HepG2 (cell line): ENCODE results near the gene SUMO1. TPM values are rescaled to one million over a fixed set of nuclear protein-coding genes. Genes with fewer than 3 reads are reported as not detected.

Experiments used
- ATAC-seq: fragments of 200-7000 bp; cut with Tn5 transposase; 3 replicates; pipeline ENCODE4 v1.9.1; 2020; ENCODE audit warnings: mild to moderate bottlenecking, moderate library complexity
- BruUV-seq: library from RNA; stranded (reverse); fragments of 400-500 nt; replicated peaks from 2 replicates; lab custom pipeline; 2021; lab: Mats Ljungman, UMichigan
- CTCF ChIA-PET: fragments of 300-600 bp; formaldehyde crosslinking; extraction: SDS; loops from one replicate; lab custom pipeline; 2021; ENCODE audit warnings: low total read pairs, inconsistent platforms, low intra/inter-chr PET ratio; lab: Yijun Ruan, JAX
- POLR2A ChIA-PET: fragments of 350-600 bp; sonication (Branson Sonifier 250); formaldehyde crosslinking; loops from one replicate; lab custom pipeline; 2020; ENCODE audit warnings: antibody characterized with exemption, inconsistent platforms; lab: Yijun Ruan, JAX
- DNase-seq: peaks from one replicate; pipeline ENCODE4 v3.0.0-alpha.2; 2015; ENCODE audit warnings: low spot score
- FAIRE-seq: peaks from 3 replicates; lab custom pipeline; 2011; peaks lifted over from hg19 to GRCh38; lab: Jason Lieb, UNC
- H2AFZ ChIP-seq: one replicate; pipeline ENCODE4 v1.6.1; 2011; ENCODE audit warnings: low read length, inconsistent platforms
- H3K27ac ChIP-seq: fragments of 300-600 bp; 3 replicates; pipeline ENCODE4 v1.8.0; 2011; ENCODE audit warnings: mixed run types, mild to moderate bottlenecking, mixed read lengths, low read length, inconsistent platforms; ENCODE audit not compliant: insufficient read depth; ENCODE audit errors: extremely low read length
- H3K27me3 ChIP-seq, 2 experiments: fragments of 200-600 bp in 1 of 2; 2 replicates in 1 of 2; 3 replicates in 1 of 2; pipeline versions ENCODE4 v1.6.0 to v1.8.0; 2011; ENCODE audit warnings: low read length in 2 of 2, mild to moderate bottlenecking in 2 of 2, moderate library complexity in 2 of 2, inconsistent platforms in 1 of 2; ENCODE audit not compliant: insufficient read depth in 2 of 2, control insufficient read depth in 1 of 2
- H3K36me3 ChIP-seq, 2 experiments: fragments of 200-600 bp in 1 of 2; replicated peaks in 1 of 2; 2 replicates in 1 of 2; 3 replicates in 1 of 2; pipeline versions ENCODE4 v1.5.1 to v1.8.0; 2011; ENCODE audit warnings: low read length in 2 of 2, inconsistent platforms in 1 of 2; ENCODE audit not compliant: insufficient read depth in 2 of 2, control insufficient read depth in 1 of 2
- H3K4me1 ChIP-seq: 2 replicates; pipeline ENCODE4 v1.5.1; 2012; ENCODE audit warnings: low read length, inconsistent platforms; ENCODE audit not compliant: insufficient read depth
- H3K4me2 ChIP-seq: 2 replicates; pipeline ENCODE4 v1.6.0; 2011; ENCODE audit warnings: low read depth, low read length, inconsistent platforms
- H3K4me3 ChIP-seq, 3 experiments: fragments of 200-600 bp in 1 of 3; sonication (generic), shearing (Covaris generic) in 1 of 3; replicated peaks in 1 of 3; 2 replicates each; pipeline ENCODE4 v1.5.1; 2011 to 2016; ENCODE audit warnings: low read length in 3 of 3, inconsistent platforms in 2 of 3, low read depth in 2 of 3, mild to moderate bottlenecking in 2 of 3, control low read depth in 1 of 3, mixed read lengths in 1 of 3; ENCODE audit not compliant: insufficient read depth in 1 of 3
- H3K79me2 ChIP-seq: one replicate; pipeline ENCODE4 v1.6.1; 2011; ENCODE audit warnings: low read length, inconsistent platforms; ENCODE audit not compliant: insufficient read depth
- H3K9ac ChIP-seq: 2 replicates; pipeline ENCODE4 v1.6.0; 2011; ENCODE audit warnings: mild to moderate bottlenecking, low read depth, low read length, inconsistent platforms; ENCODE audit not compliant: insufficient read depth
- H3K9me3 ChIP-seq: 2 replicates; pipeline ENCODE4 v1.5.1; 2012; ENCODE audit warnings: mild to moderate bottlenecking, low read length
- H4K20me1 ChIP-seq: 2 replicates; pipeline ENCODE4 v1.6.0; 2011; ENCODE audit warnings: inconsistent platforms, mild to moderate bottlenecking, low read length, moderate library complexity; ENCODE audit not compliant: insufficient read depth
- ERF ChIP-seq: IDR thresholded peaks from 2 replicates; pipeline ENCODE4 v1.6.1; 2018; ENCODE audit warnings: missing biosample characterization, missing genetic modification reagents
- ETS1 ChIP-seq: sonication (generic); formaldehyde crosslinking; IDR thresholded peaks from 2 replicates; pipeline ENCODE4 v1.4.0; 2020; ENCODE audit warnings: missing genetic modification reagents
- HDAC1 ChIP-seq: sonication (generic); formaldehyde crosslinking; IDR thresholded peaks from 2 replicates; pipeline ENCODE4 v1.5.1; 2020; ENCODE audit warnings: mild to moderate bottlenecking, missing genetic modification reagents
- HOXD1 ChIP-seq: sonication (generic); formaldehyde crosslinking; IDR thresholded peaks from 2 replicates; pipeline ENCODE4 v1.5.0; 2020; ENCODE audit warnings: missing genetic modification reagents
- KAT8 ChIP-seq: IDR thresholded peaks from 2 replicates; pipeline ENCODE4 v1.6.1; 2016; ENCODE audit warnings: missing genetic modification reagents, missing compliant biosample characterization
- RAD21 ChIP-seq: fragments of 450-650 bp; formaldehyde crosslinking; IDR thresholded peaks from 2 replicates; pipeline ENCODE4 v1.5.0; 2020; ENCODE audit warnings: mild to moderate bottlenecking
- RBM39 ChIP-seq: fragments of 200-400 bp; formaldehyde crosslinking; IDR thresholded peaks from one replicate; pipeline ENCODE4 v1.6.1; 2018; ENCODE audit warnings: antibody characterized with exemption, mild to moderate bottlenecking, low read depth, low read length; ENCODE audit not compliant: poor library complexity, severe bottlenecking
- RXRB ChIP-seq: IDR thresholded peaks from 2 replicates; pipeline ENCODE4 v1.6.1; 2016; ENCODE audit warnings: borderline replicate concordance, missing genetic modification reagents, missing compliant biosample characterization
- SMC3 ChIP-seq: IDR thresholded peaks from 2 replicates; pipeline ENCODE4 v1.6.1; 2011; ENCODE audit warnings: low read length, improper control_type of control experiment
- SNAPC2 ChIP-seq: sonication (generic); formaldehyde crosslinking; IDR thresholded peaks from 2 replicates; pipeline ENCODE4 v1.8.1; 2022; ENCODE audit warnings: mild to moderate bottlenecking, missing genetic modification reagents
- ZNF232 ChIP-seq: sonication (generic); formaldehyde crosslinking; IDR thresholded peaks from 2 replicates; pipeline ENCODE4 v1.4.0; 2020; ENCODE audit warnings: missing genetic modification reagents, borderline replicate concordance
- ZNF556 ChIP-seq: sonication (generic); formaldehyde crosslinking; IDR thresholded peaks from 2 replicates; pipeline ENCODE4 v1.4.0; 2020; ENCODE audit warnings: mild to moderate bottlenecking, missing genetic modification reagents, borderline replicate concordance
- WGBS: methylation state at CpG from one replicate; pipeline ENCODE4 v1.1.6; 2017; ENCODE audit warnings: low lambda C conversion rate; 5-methylcytosine and 5-hydroxymethylcytosine counted together
- in situ Hi-C: cut with HindIII; loops from 2 replicates; pipeline ENCODE4 v1.10.0; 2017; ENCODE audit warnings: low pct_unique_long_range_greater_than_20kb; ENCODE audit not compliant: extremely low pct_ligation_motif_present
- intact Hi-C: fragments of 100-400 bp; cut with micrococcal nuclease; formaldehyde crosslinking; loops from one replicate; pipeline ENCODE4 v1.10.0; 2022; ENCODE audit not compliant: unreplicated experiment
- polyA plus RNA-seq, 8 experiments: library from polyadenylated mRNA; depleted of rRNA in 3 of 8; stranded (reverse) in 7 of 8; unstranded in 1 of 8; fragments of >200 nt; fragmentation: Illumina TruSeq in 4 of 8; extraction: Trizol in 4 of 8; gene quantifications; 2 replicates each; pipeline versions ENCODE4 v1.2.1 to v1.2.3, GENCODE V29; 2011 to 2016; ENCODE audit warnings: low read depth in 4 of 8, missing spikeins in 1 of 8, mixed read lengths in 1 of 8; ENCODE audit not compliant: insufficient read depth in 1 of 8
- total RNA-seq, 5 experiments: library from RNA; depleted of rRNA; stranded (reverse); fragments of >200 nt; fragmentation: Illumina TruSeq; extraction: Trizol; gene quantifications; 2 replicates each; pipeline ENCODE4 v1.2.3, GENCODE V29; 2016; ENCODE audit warnings: low read depth in 1 of 5
- TF ChIP-seq, protein P1 (sequence below): sonication (generic); formaldehyde crosslinking; IDR thresholded peaks from 2 replicates; pipeline ENCODE4 v1.9.0; 2021; ENCODE audit warnings: mild to moderate bottlenecking, missing genetic modification reagents

The SUMO1 gene
- total and polyA plus RNA-seq, 2 of the 13 experiments (the other 11 are each of a cell fraction or from before 2014, with no cell fraction given): 101 to 173 TPM

DNA sequence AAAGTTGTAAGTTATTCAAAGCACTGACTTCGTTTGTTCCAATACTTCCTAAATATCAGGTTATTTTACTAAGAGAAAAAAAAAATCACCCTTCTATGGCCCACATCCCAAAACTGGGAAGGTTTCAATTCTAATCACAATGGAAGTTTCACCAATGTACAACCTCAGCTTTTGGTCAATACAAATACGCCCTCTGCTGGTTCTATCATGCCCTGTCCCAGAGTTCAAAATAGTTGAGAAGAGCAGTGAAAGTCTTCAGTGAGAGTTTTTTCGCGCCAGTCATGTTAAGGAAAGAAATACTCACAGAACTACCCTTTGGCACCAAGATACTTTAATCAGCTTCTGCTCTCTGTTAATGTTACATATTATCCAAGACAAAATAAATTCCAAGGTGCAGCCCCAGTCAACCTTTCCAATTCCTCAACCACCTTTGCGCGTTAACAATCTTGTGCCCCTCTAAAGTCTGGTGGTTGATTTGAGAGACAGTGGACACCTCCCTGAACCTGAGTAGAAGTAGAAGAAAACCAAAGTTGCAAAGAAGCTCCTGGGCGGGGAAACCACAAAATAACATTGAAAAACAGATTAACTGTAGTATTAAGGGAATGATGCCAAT, 59.9 kb downstream of the SUMO1 start:
- ATAC-seq (peak; percentile 94), FAIRE-seq (peak; percentile 87), DNase-seq (peak; percentile 58)
- H4K20me1 ChIP-seq: no peaks in the 10 kb centered on the region
- WGBS: 49% methylated on average over 7 of the region's 7 CpGs
- POLR2A ChIA-PET: no interaction called here
- H3K4me1 ChIP-seq: no peaks in the 10 kb centered on the region
- H3K9ac ChIP-seq: no peak overlapping the region
- H3K4me2 ChIP-seq: no peak overlapping the region
- H3K79me2 ChIP-seq: no peaks in the 10 kb centered on the region
- no peaks in the 10 kb centered on the region for H3K27me3 ChIP-seq
- no TSS peak for BruUV-seq
- no peaks in the 10 kb centered on the region for H3K9me3 ChIP-seq
- intact Hi-C loops (loop anchor here (1.0 kb wide), 4 partner anchors 74 to 498 kb away; no protein-coding TSS in a partner anchor), in situ Hi-C loops (no loop called here)
- no peak overlapping the region for H3K4me3 ChIP-seq
- no peak overlapping the region for H2AFZ ChIP-seq
- CTCF ChIA-PET: interaction anchor here (1.1 to 3.9 kb wide), 5 partner anchors 74 to 498 kb away, joined by 3 to 44 read pairs (median 17); no protein-coding TSS in a partner anchor
- H3K27ac ChIP-seq: no peak overlapping the region
- H3K36me3 ChIP-seq: no peaks in the 10 kb centered on the region
- TF ChIP-seq RAD21 (peak; percentile 71), RXRB (0 out of 2 replicates have a peak, but pooled peaks have one; percentile 34), SNAPC2 (no peak), ETS1 (CRISPR knock-in tag) (no peak), HOXD1 (CRISPR knock-in tag) (no peak), RBM39 (no peak), ERF (peak; percentile 27; the same call in 1 of the 2 replicates), ZNF556 (CRISPR knock-in tag) (no peak), KAT8 (CRISPR knock-in tag) (0 out of 2 replicates have a peak, but pooled peaks have one; percentile 18), ZNF232 (CRISPR knock-in tag) (no peak), HDAC1 (CRISPR knock-in tag) (no peak), SMC3 (peak; percentile 90)
- TF ChIP-seq, protein P1, sequence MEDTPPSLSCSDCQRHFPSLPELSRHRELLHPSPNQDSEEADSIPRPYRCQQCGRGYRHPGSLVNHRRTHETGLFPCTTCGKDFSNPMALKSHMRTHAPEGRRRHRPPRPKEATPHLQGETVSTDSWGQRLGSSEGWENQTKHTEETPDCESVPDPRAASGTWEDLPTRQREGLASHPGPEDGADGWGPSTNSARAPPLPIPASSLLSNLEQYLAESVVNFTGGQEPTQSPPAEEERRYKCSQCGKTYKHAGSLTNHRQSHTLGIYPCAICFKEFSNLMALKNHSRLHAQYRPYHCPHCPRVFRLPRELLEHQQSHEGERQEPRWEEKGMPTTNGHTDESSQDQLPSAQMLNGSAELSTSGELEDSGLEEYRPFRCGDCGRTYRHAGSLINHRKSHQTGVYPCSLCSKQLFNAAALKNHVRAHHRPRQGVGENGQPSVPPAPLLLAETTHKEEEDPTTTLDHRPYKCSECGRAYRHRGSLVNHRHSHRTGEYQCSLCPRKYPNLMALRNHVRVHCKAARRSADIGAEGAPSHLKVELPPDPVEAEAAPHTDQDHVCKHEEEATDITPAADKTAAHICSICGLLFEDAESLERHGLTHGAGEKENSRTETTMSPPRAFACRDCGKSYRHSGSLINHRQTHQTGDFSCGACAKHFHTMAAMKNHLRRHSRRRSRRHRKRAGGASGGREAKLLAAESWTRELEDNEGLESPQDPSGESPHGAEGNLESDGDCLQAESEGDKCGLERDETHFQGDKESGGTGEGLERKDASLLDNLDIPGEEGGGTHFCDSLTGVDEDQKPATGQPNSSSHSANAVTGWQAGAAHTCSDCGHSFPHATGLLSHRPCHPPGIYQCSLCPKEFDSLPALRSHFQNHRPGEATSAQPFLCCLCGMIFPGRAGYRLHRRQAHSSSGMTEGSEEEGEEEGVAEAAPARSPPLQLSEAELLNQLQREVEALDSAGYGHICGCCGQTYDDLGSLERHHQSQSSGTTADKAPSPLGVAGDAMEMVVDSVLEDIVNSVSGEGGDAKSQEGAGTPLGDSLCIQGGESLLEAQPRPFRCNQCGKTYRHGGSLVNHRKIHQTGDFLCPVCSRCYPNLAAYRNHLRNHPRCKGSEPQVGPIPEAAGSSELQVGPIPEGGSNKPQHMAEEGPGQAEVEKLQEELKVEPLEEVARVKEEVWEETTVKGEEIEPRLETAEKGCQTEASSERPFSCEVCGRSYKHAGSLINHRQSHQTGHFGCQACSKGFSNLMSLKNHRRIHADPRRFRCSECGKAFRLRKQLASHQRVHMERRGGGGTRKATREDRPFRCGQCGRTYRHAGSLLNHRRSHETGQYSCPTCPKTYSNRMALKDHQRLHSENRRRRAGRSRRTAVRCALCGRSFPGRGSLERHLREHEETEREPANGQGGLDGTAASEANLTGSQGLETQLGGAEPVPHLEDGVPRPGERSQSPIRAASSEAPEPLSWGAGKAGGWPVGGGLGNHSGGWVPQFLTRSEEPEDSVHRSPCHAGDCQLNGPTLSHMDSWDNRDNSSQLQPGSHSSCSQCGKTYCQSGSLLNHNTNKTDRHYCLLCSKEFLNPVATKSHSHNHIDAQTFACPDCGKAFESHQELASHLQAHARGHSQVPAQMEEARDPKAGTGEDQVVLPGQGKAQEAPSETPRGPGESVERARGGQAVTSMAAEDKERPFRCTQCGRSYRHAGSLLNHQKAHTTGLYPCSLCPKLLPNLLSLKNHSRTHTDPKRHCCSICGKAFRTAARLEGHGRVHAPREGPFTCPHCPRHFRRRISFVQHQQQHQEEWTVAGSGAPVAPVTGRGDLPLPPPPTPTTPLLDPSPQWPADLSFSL (CRISPR knock-in tag): no peak
